HG02571 (cell line): Measurements from ENCODE around the gene TEDC2.

Experiments used
- ATAC-seq: cut with Tn5 transposase; IDR thresholded peaks from one replicate; pipeline ENCODE4 v1.9.1; 2021; ENCODE audit warnings: mild to moderate bottlenecking, moderate library complexity; ENCODE audit not compliant: unreplicated experiment

The TEDC2 gene

DNA sequence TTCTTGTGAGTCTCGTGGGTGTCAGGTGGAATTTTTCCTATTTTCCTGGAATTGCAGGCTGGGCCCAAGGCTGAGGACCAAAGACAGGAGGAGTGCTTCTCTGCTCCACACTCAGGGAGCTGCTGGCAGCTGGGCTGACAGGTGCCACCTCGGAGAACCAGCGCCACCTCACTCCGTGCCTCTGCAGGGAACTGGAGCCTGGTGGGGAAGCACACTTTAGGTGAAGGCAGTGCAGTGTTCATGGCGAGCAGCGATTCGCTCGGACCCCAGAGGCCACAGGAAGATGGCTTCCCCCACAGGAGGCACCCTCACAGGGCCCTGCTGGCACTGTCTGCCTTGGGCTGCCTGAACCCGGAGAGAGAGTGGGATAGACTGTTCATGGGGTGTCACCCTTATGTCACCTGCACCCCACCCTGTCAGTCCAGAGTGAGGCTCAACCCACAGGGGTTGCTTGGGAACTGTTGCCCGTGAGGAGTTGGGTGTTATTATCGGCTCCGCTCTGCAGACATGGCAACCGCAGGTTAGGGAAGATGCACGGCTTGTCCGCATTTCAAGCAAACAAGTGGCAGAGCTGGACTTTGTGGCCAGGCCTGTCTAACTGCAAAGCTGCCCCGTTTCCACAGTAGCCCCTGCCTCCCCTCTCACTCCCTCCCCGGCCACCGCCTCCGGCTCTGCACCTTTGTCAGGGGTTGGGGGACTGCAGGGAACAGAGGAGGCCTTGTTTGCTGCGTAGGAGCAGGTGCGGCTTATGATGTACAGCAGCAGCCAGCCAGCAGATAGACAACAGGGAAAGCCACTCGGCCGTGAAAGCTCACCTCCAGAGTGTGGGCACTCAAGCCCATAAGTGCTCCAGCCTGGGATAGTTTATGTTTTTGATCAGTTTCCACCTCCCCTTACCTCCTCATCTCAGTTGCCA lies 30.5 kb downstream of the TEDC2 start:
- ATAC-seq: no peak

DNA sequence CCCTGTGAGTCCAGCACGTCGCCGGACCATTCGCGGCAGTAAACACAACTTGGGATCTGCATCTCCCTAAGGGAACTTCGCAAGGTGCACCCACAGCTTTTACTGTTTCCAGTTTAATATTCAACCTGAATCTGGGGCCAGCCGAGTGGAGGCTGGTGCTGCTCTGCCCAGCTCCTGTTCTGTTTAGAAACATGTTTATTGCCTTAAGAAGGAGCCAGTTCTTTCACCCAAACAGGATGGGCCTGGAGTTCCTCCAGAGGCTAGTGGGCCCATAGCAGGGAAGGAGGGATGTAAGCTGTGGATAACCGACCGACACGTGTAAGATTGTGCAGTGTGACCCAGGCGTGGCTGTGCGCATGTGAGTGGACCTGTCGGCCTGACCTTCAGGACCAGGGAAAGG lies 32.4 kb downstream of the TEDC2 start:
- no peak for ATAC-seq

DNA sequence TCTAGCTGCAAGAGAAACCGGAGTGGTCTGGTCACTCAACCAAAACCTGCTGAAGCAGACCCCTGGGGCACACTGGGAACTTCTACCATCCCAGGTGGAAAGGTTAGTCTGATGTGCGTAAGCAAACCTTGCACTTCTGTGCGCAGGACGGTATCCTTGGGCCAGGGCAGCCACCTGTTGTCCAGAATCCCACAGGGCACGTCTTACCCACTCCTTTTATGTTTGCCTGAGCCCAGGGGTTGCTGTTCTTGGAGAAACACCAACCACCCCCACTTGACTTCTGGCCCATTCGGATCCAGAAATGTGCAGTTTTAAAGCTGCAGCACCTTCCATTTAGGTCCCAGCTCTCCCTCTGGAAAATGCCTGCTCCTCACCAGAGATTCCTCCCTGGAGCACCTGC lies 33.7 kb downstream of the TEDC2 start:
- no peak for ATAC-seq

DNA sequence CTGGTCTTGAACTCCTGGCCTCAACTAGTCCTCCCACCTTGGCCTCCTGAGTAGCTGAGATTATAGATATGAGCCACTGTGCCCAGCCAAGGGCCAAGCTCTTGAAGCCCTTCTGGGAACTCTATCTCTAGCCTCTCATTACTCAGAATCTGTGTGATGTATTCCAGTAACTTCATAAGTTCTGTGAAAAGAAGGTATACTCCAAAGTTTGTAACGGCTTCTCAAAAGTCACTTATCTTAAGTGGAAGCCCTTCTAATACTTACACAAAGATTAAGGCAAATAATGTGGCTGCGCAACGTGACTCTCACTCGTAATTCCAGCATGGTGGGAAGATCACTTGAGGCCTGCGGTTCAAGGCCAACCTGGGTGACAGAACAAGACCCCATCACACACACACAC lies 34.7 kb downstream of the TEDC2 start:
- no peak for ATAC-seq

DNA sequence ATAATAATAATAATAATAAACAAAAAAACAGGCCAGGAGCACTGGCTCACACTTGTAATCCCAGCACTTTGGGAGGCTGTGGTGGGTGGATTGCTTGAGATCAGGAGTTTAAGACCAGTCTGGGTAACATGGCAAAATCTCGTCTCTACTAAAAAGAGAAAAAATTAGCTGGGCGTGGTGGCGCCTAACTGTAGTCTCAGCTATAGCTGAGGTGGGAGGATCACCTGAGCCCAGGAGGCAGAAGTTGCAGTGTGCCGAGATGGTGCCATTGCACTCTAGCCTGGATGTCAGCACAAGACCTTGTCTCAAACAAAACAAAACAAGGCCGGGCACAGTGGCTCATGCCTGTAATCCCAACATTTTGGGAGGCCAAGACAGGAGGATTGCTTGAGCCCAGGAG lies 35.1 kb downstream of the TEDC2 start:
- no peak for ATAC-seq

DNA sequence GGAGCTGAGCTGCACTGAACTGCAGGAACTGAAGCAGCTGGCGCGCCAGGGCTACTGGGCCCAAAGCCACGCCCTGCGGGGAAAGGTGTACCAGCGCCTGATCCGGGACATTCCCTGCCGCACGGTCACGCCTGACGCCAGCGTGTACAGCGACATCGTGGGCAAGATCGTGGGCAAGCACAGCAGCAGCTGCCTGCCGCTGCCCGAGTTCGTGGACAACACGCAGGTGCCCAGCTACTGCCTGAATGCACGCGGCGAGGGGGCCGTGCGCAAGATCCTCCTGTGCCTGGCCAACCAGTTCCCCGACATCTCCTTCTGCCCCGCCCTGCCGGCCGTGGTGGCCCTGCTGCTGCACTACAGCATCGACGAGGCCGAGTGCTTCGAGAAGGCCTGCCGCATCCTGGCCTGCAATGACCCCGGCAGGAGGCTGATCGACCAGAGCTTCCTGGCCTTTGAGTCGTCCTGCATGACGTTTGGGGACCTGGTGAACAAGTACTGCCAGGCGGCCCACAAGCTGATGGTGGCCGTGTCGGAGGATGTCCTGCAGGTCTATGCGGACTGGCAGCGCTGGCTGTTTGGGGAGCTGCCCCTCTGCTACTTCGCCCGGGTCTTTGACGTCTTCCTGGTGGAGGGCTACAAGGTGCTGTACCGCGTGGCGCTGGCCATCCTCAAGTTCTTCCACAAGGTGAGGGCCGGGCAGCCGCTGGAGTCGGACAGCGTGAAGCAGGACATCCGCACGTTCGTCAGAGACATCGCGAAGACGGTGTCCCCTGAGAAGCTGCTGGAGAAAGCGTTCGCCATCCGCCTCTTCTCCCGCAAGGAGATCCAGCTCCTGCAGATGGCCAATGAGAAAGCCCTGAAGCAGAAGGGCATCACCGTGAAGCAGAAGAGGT lies 36.6 kb downstream of the TEDC2 start:
- ATAC-seq: no peak

DNA sequence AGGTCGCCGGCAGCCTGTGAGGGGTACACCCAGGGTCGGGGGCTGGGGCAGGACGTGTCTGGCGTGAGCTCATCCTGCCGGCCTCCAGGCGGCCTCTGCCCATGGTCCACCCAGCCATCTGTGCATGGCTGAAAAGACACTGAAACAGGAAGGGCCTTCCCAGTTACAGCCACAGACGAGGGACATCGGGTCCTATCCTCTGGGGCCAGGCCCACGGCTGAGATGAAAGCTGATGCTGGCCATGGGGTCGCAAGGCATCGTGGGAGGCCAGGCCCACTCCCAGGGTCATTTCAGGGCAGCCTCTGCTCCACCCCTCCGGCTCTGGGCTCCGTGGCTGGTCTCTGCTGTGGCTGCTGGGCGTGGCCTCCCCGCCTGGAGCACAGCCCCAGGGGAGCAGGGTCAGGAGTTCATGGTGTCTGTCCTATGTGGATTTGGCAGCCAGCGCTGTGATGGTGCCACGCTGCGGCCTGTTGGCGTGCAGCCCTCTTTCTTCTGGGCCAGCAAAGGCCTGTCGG lies 37.3 kb downstream of the TEDC2 start:
- ATAC-seq: no peak

DNA sequence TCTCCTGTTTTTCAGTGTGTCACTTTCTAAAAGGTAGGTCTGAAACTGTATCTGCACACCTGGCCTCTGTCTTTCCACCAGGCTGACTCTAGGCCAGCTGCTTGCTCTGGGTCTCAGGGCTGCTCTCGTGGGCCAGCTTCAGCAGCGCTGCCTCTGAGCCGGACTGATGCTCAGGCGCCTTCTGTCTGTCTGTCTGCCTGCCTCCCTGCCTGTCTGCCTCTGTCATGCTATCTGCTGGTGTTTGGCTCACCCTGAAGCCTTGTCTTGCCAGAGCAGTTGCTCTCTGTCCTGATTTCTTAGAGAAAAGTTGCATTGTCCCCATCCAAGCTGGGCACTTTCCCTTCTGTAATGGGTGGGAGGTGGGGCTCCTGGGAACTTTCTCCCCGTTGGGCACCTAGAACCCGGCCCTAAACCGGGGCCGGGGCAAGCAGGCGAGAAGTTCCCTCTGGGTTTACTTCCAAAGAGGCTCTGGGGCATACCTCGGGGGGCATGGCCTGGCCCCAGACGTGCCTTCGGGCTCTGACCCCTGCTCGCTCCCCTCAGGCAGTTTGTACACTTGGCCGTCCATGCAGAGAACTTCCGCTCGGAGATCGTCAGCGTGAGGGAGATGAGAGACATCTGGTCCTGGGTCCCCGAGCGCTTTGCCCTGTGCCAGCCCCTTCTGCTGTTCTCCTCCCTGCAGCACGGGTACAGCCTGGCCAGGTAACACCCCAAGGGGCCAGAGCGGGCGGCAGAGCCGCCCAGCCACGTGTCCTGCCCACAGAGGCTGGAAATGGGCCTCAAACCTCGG lies 38.0 kb downstream of the TEDC2 start:
- no peak for ATAC-seq

DNA sequence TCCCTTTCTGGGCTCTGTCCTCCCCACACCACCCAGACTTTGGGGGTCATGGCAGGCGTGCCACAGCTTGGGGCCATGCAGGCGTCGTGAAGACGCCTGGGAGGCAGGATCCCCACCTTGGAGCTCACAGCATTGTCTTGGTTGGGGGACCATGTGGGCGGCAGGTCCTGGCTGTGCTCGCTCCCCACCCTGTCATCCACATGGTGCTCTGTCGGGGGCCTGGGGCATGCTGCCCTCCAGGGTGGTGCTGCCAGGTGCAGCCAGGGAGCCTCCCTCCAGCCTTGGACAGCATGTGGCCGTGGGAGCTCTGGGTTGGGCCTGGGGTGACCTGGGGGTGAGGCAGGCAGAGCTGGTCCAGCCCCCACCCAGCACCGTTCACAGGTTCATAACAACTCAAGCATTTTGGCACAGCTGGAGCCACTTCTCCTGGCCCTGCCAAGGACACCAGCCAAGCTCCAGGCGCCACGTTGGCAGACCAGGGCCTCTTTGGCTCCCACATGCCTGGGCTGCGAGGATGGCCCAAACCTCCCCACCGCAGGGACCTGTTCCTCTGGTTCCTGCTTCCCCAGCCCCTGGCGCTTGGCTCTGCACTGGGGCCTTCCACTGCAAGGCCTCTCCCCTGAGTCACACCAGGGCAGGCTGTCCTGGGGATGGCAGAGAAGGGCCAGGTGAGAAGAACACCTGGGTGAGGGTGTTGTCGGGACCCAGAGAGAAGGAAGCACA lies 38.8 kb downstream of the TEDC2 start:
- no peak for ATAC-seq

DNA sequence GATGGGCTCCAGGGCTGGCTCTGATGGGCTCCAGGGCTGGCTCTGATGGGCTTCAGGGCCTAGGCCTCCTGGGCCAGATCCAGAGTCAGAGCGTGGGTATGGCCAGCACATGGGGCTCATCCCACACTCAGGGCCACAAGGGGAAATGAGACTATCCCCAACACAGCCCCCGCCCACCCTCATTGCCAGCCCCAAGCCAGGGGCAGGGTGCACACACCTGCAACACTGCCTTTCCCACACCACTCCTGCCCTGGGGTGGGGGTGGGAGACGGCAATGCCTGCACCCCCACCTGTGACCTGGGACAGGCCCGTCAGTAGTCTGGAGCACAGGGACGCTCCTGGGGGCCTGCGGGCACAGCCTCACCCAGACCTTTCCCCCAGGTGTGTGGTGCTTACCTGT lies 39.5 kb downstream of the TEDC2 start:
- no peak for ATAC-seq

DNA sequence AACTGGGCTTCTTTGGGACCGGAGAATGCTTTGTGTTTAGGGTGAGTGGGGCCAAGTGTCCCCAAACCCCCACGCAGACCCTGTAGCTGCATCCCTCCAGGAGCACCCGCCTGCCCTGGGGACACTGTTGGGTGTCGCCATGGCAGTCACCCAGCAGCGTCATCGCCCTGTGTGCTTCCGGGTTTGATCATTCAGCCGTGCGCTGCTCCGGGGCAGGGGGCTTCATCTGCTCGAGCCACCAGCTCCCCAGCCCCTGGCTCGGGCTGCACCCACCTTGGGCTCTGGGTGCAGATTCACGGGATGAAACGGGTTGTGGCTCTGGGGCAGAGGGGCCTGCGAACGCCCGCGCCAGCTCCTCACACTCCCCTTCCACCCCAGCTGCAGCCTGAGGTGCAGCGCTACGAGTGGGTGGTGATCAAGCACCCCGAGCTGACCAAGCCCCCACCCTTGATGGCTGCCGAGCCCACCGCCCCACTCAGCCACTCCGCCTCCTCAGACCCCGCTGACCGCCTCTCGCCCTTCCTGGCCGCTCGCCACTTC lies 40.1 kb downstream of the TEDC2 start:
- no peak for ATAC-seq

DNA sequence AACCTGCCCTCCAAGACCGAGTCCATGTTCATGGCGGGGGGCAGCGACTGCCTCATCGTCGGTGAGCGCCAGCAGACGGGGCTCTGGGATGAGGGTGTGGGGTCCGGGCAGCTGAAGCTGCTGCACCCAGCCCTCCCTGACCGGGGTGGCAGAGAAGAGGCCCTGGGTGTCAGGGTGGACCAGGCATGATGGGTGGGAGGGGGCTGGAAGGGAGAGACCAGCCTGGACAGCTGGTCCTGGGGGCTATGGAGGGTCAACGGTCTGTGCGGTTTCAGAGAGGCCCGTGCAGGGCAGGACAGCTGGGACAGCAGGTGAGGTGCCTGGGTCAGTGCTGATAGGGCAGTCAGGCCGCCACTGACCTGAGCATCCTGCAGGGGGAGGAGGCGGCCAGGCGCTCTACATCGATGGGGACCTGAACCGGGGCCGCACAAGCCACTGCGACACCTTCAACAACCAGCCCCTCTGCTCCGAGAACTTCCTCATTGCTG lies 40.6 kb downstream of the TEDC2 start:
- no peak for ATAC-seq

DNA sequence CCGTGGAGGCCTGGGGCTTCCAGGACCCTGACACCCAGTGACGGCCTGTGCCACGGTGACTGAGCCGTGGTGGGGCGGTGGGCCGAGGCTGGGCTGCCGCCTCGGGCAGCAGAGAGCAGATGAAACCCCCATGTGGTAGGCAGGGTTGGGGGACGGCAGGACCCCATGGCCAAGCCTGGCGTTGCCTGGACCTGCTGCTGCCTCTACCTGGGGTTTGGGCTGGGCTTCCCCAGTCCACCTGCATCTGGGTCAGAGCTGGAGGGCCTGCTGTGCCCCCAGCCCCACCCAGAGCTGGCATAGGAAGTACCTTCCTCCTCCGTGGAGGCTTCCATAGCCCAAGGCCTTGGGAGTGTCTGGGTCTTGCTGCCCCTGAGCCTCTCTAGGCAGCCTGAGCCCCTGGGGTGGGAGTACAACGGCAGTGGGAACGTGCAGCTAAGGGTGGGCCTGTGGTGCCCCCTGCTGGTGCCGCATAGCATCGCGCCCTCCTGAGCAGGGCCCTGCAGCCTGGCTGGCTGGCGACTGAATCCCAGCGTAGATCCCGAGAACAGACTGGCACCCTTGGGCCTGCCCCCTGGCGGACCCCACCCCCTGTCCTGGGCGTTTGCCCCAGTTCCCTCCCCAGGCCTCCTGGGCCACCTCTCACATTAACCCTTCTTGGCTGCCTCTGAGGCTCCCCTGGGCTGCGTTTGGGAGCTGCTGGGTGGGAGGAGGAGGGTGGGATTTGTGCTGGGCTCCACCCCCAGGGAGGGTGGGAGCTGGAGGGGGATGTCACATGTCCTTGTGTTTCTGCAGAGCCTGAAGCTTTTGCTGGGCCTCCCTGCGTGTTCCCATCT lies 41.2 kb downstream of the TEDC2 start:
- no peak for ATAC-seq

DNA sequence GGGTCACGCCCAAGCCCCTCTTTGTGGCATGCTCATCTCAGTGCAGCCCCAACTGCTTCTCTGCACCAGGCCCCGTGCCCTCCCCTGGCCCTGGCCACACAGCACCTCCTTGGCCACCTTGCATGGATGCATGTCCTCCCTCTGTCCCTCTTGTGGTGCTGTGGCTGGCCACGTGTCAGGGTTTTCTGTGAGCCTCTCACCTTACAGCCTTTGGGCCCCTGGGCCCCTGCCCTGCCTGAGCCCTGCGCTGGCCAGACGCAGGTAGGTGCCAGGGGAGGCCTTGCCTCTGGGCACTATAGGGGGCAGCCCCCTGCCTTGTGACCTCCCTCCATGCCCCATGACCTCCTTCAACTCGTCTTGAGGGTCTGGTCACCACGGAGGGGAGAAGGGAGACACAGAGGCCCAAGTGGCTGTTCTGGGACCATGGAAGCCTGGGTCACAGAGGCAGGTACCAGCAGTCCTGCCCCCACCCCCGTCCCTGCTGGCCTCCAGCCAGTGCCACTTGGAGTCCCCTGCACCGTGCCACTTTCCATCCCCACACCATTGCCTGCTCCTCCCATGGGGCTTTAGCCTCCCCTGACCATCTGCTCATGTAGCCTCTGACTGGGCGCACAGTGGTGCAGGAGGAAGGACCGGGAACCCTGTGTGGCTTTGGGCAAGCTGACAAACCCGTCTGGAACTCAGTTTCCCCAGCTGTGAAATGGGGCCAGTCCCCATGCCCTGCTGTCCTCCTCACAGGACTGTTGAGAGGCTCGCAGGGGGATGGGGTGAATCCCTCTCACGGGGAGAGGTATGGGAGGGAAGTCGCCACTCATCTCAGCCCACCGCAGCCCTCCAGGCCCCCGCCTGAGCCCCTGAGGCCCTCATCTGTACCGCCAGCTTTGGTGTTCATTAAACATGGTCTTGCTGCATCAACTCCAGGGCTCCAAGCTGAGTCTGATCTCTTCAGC lies 42.3 kb downstream of the TEDC2 start:
- no peak for ATAC-seq

DNA sequence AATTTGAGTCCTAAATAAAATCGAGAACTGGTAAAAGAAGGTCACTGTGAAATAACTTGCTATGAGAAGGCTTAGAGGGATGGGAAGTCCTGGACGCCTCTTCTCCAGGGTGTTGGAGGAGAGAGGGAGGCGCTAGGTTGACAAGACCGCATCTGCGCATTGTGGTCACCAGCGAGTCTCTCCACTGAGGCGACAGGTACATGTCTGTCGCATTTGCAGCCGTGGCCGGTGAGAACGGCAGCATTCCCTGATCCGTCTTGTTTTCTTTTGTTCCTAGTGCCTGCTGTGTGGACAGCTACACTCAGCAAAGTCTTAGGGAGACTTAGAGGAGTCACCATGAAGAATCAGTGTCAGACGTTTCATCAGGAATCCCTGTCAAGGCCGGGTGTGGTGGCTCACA lies 45.8 kb downstream of the TEDC2 start:
- ATAC-seq: no peak

DNA sequence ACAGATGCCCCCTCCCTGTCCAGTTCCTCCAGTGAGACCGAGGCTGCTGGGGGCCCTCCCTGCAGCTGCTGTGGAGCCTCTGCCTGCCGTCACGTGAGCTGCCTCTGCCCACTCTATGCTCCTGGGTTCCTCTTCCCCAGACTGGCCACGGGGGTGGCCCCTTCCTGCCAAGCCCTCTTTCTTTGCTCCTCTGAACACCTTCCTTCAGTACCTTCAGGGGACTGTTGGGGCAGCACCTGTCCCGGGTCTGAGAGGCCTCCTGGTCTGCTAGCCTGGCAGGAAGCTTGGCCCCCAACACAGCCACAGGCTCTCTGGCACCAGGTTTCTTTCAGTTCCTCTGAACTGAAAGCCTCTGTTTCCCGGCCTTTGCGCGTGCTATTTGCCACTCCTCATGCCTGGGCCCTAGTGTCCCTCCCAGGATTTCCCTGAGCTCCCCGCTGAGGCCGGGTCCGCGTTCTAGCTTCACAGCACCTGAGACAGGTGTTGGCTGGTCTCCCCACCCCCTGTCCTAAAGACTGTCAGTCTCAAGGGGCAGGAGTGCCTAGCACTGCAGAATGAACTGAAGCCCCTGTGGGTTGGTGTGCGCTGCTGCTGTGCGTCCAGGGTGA lies 47.2 kb downstream of the TEDC2 start:
- ATAC-seq: no peak

DNA sequence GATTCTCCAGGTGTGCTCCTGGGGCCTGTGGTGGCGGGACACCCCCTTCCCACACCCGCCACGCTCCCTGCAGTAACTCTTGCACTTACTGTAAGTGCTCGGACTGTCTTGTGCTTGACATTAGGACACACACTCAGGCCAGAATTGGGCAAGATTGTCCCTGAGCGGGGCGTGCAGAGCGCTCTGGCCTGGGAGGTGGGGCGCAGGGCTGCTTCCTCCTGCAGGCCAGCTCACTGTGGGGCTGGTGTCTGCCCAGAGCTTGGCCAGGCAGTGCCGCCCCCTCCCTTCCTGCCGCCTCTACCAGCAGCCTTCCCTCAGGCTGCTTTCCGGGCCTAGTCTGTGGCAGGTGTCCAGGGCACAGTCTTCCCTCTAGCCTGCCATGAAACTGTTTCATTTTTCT lies 47.8 kb downstream of the TEDC2 start:
- no peak for ATAC-seq
